HepG2 (cell line): ENCODE data around the gene NARF. TPM values are rescaled to one million over a fixed set of nuclear protein-coding genes. Genes with fewer than 3 reads are reported as not detected.

Experiments used
- AGO2 ChIP-seq: fragments of 200-400 bp; formaldehyde crosslinking; optimal IDR thresholded peaks from 2 replicates; pipeline ENCODE3; 2017; ENCODE audit warnings: mild to moderate bottlenecking, low read depth, low read length, moderate library complexity
- HCFC1 ChIP-seq: fragments of 150-350 bp; IDR thresholded peaks from 2 replicates; pipeline ENCODE4 v1.6.1; 2014; ENCODE audit warnings: low read depth, low read length
- HMG20B ChIP-seq: conservative IDR thresholded peaks from 2 replicates; pipeline ENCODE4 v1.6.1; 2016; ENCODE audit warnings: missing genetic modification reagents, missing compliant biosample characterization
- KMT2A ChIP-seq: sonication (generic); formaldehyde crosslinking; IDR thresholded peaks from 2 replicates; pipeline ENCODE4 v1.4.0; 2020; ENCODE audit warnings: missing genetic modification reagents
- RAD51 ChIP-seq: fragments of 450-650 bp; IDR thresholded peaks from 2 replicates; pipeline ENCODE4 v1.6.1; 2016; ENCODE audit warnings: borderline replicate concordance
- REXO4 ChIP-seq: sonication (generic); formaldehyde crosslinking; IDR thresholded peaks from 2 replicates; pipeline ENCODE4 v1.8.0; 2022; ENCODE audit warnings: missing genetic modification reagents, mild to moderate bottlenecking, borderline replicate concordance
- RORA ChIP-seq: sonication (generic); formaldehyde crosslinking; IDR thresholded peaks from 2 replicates; pipeline ENCODE4 v1.5.0; 2020; ENCODE audit warnings: mild to moderate bottlenecking, missing genetic modification reagents, moderate library complexity
- SNAI1 ChIP-seq: sonication (generic); formaldehyde crosslinking; IDR thresholded peaks from 2 replicates; pipeline ENCODE4 v1.5.0; 2020; ENCODE audit warnings: mild to moderate bottlenecking, missing genetic modification reagents, borderline replicate concordance
- SP4 ChIP-seq: sonication (generic); formaldehyde crosslinking; IDR thresholded peaks from 2 replicates; pipeline ENCODE4 v1.8.1; 2023; ENCODE audit warnings: mild to moderate bottlenecking, missing genetic modification reagents
- STAT5B ChIP-seq: sonication (generic); formaldehyde crosslinking; IDR thresholded peaks from 2 replicates; pipeline ENCODE4 v1.4.0; 2020; ENCODE audit warnings: missing genetic modification reagents
- TBX2 ChIP-seq: sonication (generic); formaldehyde crosslinking; IDR thresholded peaks from 2 replicates; pipeline ENCODE4 v1.5.0; 2020; ENCODE audit warnings: missing genetic modification reagents, mild to moderate bottlenecking, borderline replicate concordance
- THAP11 ChIP-seq: IDR thresholded peaks from 2 replicates; pipeline ENCODE4 v1.6.1; 2016; ENCODE audit warnings: missing biosample characterization, missing genetic modification reagents
- TOE1 ChIP-seq: sonication (generic); formaldehyde crosslinking; IDR thresholded peaks from 2 replicates; pipeline ENCODE4 v1.4.0; 2020; ENCODE audit warnings: mild to moderate bottlenecking, missing genetic modification reagents
- WIZ ChIP-seq: sonication (generic); formaldehyde crosslinking; IDR thresholded peaks from 2 replicates; pipeline ENCODE4 v1.5.1; 2020; ENCODE audit warnings: mild to moderate bottlenecking, missing genetic modification reagents
- ZNF160 ChIP-seq: sonication (generic); formaldehyde crosslinking; IDR thresholded peaks from 2 replicates; pipeline ENCODE4 v1.8.0; 2022; ENCODE audit warnings: mild to moderate bottlenecking, inconsistent platforms, missing genetic modification reagents
- ZNF644 ChIP-seq: IDR thresholded peaks from 2 replicates; pipeline ENCODE4 v1.6.1; 2016; ENCODE audit warnings: low read depth
- ZNF672 ChIP-seq: sonication (generic); formaldehyde crosslinking; IDR thresholded peaks from 2 replicates; pipeline ENCODE4 v1.8.1; 2022; ENCODE audit warnings: missing genetic modification reagents
- ZNF83 ChIP-seq: sonication (generic); formaldehyde crosslinking; IDR thresholded peaks from 2 replicates; pipeline ENCODE4 v1.4.0; 2020; ENCODE audit warnings: missing genetic modification reagents, mild to moderate bottlenecking, borderline replicate concordance
- ZNF839 ChIP-seq: sonication (generic); formaldehyde crosslinking; IDR thresholded peaks from 2 replicates; pipeline ENCODE4 v1.4.0; 2020; ENCODE audit warnings: missing genetic modification reagents, mild to moderate bottlenecking, borderline replicate concordance
- polyA plus RNA-seq, 8 experiments: library from polyadenylated mRNA; depleted of rRNA in 3 of 8; stranded (reverse) in 7 of 8; unstranded in 1 of 8; fragments of >200 nt; fragmentation: Illumina TruSeq in 4 of 8; extraction: Trizol in 4 of 8; gene quantifications; 2 replicates each; pipeline versions ENCODE4 v1.2.1 to v1.2.3, GENCODE V29; 2011 to 2016; ENCODE audit warnings: low read depth in 4 of 8, missing spikeins in 1 of 8, mixed read lengths in 1 of 8; ENCODE audit not compliant: insufficient read depth in 1 of 8
- total RNA-seq, 5 experiments: library from RNA; depleted of rRNA; stranded (reverse); fragments of >200 nt; fragmentation: Illumina TruSeq; extraction: Trizol; gene quantifications; 2 replicates each; pipeline ENCODE4 v1.2.3, GENCODE V29; 2016; ENCODE audit warnings: low read depth in 1 of 5
- TF ChIP-seq, protein P1 (sequence below): sonication (generic); formaldehyde crosslinking; IDR thresholded peaks from 2 replicates; pipeline ENCODE4 v1.8.1; 2023; ENCODE audit warnings: mild to moderate bottlenecking, missing genetic modification reagents
- TF ChIP-seq, protein P2 (sequence below): sonication (generic); formaldehyde crosslinking; IDR thresholded peaks from 2 replicates; pipeline ENCODE4 v1.8.0; 2022; ENCODE audit warnings: missing genetic modification reagents, mild to moderate bottlenecking, inconsistent platforms, borderline replicate concordance
- TF ChIP-seq, protein P3 (sequence below): IDR thresholded peaks from 2 replicates; pipeline ENCODE4 v1.6.1; 2016; ENCODE audit warnings: missing compliant biosample characterization, missing genetic modification reagents, borderline replicate concordance
- TF ChIP-seq, protein P4 (sequence below): sonication (generic); formaldehyde crosslinking; IDR thresholded peaks from 2 replicates; pipeline ENCODE4 v1.8.0; 2022; ENCODE audit warnings: missing genetic modification reagents, low read depth, mild to moderate bottlenecking, borderline replicate concordance
- TF ChIP-seq, protein P5 (sequence below): fragments of 450-650 bp; IDR thresholded peaks from 2 replicates; pipeline ENCODE4 v1.6.1; 2017; ENCODE audit warnings: mild to moderate bottlenecking

NARF gene
- total and polyA plus RNA-seq, 2 of the 13 experiments (the other 11 are each of a cell fraction or from before 2014, with no cell fraction given), result 61.1 to 144 TPM

DNA sequence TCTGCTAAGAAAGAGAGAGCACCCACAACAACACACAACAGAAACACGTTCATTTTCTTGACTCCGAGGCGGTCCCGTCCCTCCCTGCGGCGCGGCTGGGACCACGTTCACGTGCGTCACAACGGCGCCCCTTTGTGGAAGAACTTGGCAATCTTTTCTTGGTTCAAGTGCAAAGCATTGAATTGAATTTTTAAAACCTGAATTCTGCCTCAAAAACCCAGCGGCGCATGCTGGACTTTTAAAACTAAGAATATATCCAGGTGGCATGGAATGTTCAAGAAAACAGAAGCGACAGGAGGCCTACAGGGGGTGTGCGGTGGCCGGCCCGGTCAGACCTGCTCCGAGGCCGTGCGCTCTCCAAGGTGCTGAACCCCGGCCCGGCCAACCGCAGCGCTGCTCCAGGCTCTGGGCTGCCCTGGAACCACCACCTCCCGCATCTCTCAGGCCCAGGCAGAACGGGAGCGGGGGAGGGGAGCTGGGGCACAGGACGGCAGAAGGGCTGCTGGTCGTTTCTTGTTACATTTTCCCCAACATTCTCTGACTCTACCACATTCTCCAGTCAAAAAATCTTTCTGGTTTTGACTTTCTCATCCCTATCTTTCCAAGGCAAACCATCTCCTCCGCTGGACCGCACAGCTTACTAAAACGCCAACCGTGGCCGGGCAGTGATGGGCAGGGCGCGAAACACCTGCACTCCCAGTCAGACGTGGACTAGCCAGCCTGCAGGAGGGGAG is 43.8 kb upstream of the NARF start (continued):
- TF ChIP-seq ZNF644 (no peak), TOE1 (CRISPR knock-in tag) (0 out of 2 replicates have a peak, but pooled peaks have one; percentile 44), WIZ (CRISPR knock-in tag) (peak; percentile 98), STAT5B (CRISPR knock-in tag) (peak; percentile 95), HMG20B (CRISPR knock-in tag) (no peak), ZNF839 (CRISPR knock-in tag) (no peak), KMT2A (CRISPR knock-in tag) (peak; percentile 74), RORA (CRISPR knock-in tag) (no peak; the same call in 1 of the 2 replicates), ZNF83 (CRISPR knock-in tag) (peak; percentile 88; the same call in 1 of the 2 replicates), ZNF160 (CRISPR knock-in tag) (peak; percentile 89), THAP11 (CRISPR knock-in tag) (peak; percentile 68), AGO2 (peak; percentile 17), TBX2 (CRISPR knock-in tag) (peak; percentile 65), HCFC1 (no peak), REXO4 (CRISPR knock-in tag) (no peak), SNAI1 (CRISPR knock-in tag) (peak; percentile 98), SP4 (CRISPR knock-in tag) (peak; percentile 74), ZNF672 (CRISPR knock-in tag) (no peak), RAD51 (no peak)
- TF ChIP-seq, protein P1, sequence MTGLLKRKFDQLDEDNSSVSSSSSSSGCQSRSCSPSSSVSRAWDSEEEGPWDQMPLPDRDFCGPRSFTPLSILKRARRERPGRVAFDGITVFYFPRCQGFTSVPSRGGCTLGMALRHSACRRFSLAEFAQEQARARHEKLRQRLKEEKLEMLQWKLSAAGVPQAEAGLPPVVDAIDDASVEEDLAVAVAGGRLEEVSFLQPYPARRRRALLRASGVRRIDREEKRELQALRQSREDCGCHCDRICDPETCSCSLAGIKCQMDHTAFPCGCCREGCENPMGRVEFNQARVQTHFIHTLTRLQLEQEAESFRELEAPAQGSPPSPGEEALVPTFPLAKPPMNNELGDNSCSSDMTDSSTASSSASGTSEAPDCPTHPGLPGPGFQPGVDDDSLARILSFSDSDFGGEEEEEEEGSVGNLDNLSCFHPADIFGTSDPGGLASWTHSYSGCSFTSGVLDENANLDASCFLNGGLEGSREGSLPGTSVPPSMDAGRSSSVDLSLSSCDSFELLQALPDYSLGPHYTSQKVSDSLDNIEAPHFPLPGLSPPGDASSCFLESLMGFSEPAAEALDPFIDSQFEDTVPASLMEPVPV (CRISPR knock-in tag), result peak; percentile 97
- TF ChIP-seq, protein P2, sequence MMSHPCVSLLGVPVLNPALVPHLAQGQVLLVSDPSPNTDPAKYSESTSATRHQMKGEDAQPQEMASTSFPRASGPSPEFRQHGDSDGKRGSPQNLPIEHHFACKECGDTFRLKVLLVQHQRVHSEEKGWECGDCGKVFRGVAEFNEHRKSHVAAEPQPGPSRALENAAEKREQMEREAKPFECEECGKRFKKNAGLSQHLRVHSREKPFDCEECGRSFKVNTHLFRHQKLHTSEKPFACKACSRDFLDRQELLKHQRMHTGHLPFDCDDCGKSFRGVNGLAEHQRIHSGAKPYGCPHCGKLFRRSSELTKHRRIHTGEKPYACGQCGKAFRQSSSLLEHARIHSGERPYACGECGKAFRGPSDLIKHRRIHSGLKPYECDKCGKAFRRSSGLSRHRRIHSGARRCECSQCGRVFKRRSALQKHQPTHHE (CRISPR knock-in tag), result peak; percentile 97
- TF ChIP-seq, protein P3, sequence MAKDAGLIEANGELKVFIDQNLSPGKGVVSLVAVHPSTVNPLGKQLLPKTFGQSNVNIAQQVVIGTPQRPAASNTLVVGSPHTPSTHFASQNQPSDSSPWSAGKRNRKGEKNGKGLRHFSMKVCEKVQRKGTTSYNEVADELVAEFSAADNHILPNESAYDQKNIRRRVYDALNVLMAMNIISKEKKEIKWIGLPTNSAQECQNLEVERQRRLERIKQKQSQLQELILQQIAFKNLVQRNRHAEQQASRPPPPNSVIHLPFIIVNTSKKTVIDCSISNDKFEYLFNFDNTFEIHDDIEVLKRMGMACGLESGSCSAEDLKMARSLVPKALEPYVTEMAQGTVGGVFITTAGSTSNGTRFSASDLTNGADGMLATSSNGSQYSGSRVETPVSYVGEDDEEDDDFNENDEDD (CRISPR knock-in tag), result 0 out of 2 replicates have a peak, but pooled peaks have one; percentile 37
- TF ChIP-seq, protein P4, sequence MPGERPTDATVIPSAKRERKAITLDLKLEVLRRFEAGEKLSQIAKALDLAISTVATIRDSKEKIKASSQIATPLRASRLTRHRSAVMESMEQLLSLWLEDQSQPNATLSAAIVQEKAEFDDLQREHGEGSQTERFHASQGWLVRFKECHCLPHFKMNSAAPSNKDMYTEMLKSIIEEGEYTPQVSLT (CRISPR knock-in tag), result no peak
- TF ChIP-seq, protein P5, sequence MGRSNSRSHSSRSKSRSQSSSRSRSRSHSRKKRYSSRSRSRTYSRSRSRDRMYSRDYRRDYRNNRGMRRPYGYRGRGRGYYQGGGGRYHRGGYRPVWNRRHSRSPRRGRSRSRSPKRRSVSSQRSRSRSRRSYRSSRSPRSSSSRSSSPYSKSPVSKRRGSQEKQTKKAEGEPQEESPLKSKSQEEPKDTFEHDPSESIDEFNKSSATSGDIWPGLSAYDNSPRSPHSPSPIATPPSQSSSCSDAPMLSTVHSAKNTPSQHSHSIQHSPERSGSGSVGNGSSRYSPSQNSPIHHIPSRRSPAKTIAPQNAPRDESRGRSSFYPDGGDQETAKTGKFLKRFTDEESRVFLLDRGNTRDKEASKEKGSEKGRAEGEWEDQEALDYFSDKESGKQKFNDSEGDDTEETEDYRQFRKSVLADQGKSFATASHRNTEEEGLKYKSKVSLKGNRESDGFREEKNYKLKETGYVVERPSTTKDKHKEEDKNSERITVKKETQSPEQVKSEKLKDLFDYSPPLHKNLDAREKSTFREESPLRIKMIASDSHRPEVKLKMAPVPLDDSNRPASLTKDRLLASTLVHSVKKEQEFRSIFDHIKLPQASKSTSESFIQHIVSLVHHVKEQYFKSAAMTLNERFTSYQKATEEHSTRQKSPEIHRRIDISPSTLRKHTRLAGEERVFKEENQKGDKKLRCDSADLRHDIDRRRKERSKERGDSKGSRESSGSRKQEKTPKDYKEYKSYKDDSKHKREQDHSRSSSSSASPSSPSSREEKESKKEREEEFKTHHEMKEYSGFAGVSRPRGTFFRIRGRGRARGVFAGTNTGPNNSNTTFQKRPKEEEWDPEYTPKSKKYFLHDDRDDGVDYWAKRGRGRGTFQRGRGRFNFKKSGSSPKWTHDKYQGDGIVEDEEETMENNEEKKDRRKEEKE, result no peak
